Measurements from ENCODE around the gene ANAPC2.

DNA sequence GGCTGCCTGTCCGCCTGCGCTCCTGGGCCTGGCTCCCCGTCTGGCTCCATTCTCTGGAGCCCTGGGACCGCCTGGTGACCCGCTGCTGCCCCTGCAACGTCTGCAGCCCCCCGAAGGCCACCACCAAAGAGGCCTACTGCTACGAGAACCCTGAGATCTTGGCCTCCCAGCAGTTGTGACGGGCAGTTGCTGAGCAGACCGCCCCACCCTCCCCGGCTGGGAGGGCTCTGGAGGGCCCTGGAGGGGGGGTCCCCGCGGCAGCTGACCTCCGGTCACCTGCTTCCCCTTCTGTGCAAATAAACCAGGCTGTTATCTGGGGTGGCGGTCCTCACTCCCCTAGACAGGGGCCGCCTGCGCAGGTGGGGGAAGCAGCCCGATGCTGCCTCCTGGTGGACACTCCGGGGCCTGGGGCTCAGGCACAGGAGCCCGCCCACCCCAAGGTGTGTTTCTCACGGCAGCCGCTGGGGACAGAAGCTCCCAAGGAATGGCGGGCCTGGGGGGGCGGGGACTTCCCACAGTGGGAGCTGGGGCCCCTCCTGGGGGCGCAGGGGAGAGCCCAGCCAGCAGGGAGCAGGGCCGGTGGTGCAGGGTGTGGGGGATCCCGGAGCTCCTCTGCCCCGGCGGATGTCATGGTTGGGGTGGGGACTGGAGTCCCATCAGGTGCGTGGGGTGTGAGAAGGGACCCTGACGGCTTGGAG is 48.0 kb upstream of the ANAPC2 start:
- TF ChIP-seq, protein P1, sequence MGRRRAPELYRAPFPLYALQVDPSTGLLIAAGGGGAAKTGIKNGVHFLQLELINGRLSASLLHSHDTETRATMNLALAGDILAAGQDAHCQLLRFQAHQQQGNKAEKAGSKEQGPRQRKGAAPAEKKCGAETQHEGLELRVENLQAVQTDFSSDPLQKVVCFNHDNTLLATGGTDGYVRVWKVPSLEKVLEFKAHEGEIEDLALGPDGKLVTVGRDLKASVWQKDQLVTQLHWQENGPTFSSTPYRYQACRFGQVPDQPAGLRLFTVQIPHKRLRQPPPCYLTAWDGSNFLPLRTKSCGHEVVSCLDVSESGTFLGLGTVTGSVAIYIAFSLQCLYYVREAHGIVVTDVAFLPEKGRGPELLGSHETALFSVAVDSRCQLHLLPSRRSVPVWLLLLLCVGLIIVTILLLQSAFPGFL (CRISPR knock-in tag; IDR thresholded peaks at IDR 0.05; ENCODE audit: borderline replicate concordance), result no peak
- TF ChIP-seq ELF4 (CRISPR knock-in tag; IDR thresholded peaks at IDR 0.05; ENCODE audit: low read depth), result no peak
- TF ChIP-seq, protein P2, sequence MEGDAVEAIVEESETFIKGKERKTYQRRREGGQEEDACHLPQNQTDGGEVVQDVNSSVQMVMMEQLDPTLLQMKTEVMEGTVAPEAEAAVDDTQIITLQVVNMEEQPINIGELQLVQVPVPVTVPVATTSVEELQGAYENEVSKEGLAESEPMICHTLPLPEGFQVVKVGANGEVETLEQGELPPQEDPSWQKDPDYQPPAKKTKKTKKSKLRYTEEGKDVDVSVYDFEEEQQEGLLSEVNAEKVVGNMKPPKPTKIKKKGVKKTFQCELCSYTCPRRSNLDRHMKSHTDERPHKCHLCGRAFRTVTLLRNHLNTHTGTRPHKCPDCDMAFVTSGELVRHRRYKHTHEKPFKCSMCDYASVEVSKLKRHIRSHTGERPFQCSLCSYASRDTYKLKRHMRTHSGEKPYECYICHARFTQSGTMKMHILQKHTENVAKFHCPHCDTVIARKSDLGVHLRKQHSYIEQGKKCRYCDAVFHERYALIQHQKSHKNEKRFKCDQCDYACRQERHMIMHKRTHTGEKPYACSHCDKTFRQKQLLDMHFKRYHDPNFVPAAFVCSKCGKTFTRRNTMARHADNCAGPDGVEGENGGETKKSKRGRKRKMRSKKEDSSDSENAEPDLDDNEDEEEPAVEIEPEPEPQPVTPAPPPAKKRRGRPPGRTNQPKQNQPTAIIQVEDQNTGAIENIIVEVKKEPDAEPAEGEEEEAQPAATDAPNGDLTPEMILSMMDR (IDR thresholded peaks at IDR 0.05), result peak; percentile 98
- TF ChIP-seq CREB1 (CRISPR knock-in tag; IDR thresholded peaks at IDR 0.05), result no peak; the same call in 1 of the 2 replicates
- TF ChIP-seq ZNF263 (CRISPR knock-in tag; IDR thresholded peaks at IDR 0.05; ENCODE audit: low read depth), result no peak

Data from WTC11 (cell line).